Peyer's patch (tissue), 4 donors: ENCODE measurements around the gene TPRKB. TPM values are rescaled to one million over a fixed set of nuclear protein-coding genes. Genes with fewer than 3 reads are reported as not detected.

ENCODE experiments used
- DNase-seq, 3 donors: peaks; one replicate each; pipeline ENCODE4 v3.0.0-alpha.2; 2017 to 2019
- H3K27ac ChIP-seq, 4 donors: fragments of 200-600 bp; sonication (generic); one replicate each; pipeline ENCODE4 v1.5.1; 2016 to 2019
- H3K27me3 ChIP-seq, 2 donors: fragments of 200-600 bp; sonication (generic); one replicate each; pipeline ENCODE4 v1.5.1; 2019
- H3K36me3 ChIP-seq, 3 donors: fragments of 200-600 bp; sonication (generic); one replicate each; pipeline ENCODE4 v1.5.1; 2016 to 2019
- H3K4me1 ChIP-seq, 4 donors: fragments of 200-600 bp; sonication (generic); one replicate each; pipeline ENCODE4 v1.5.1; 2016 to 2019
- H3K4me3 ChIP-seq, 4 donors: fragments of 200-600 bp; sonication (generic); 1 replicate in 3 of 4; 2 replicates in 1 of 4; pipeline ENCODE4 v1.5.1; 2016 to 2019; ENCODE audit warnings: mild to moderate bottlenecking in 1 of 4
- H3K9me3 ChIP-seq, 4 donors: fragments of 200-600 bp; sonication (generic); one replicate each; pipeline ENCODE4 v1.5.1; 2016 to 2019; ENCODE audit warnings: mild to moderate bottlenecking in 1 of 4
- POLR2A ChIP-seq, 2 donors: fragments of 450-650 bp; IDR thresholded peaks; one replicate each; pipeline ENCODE4 v1.5.1; 2017; ENCODE audit warnings: antibody characterized with exemption in 2 of 2, mild to moderate bottlenecking in 2 of 2, moderate library complexity in 2 of 2
- total RNA-seq, 4 donors: library from RNA; depleted of rRNA; stranded (reverse); fragments of >200 nt; gene quantifications; one replicate each; pipeline ENCODE4 v1.1.0, GENCODE V29; 2016
- TF ChIP-seq, protein P1 (sequence below), 6 experiments: fragments of 450-650 bp in 4 of 6; fragments of 200-600 bp in 2 of 6; sonication (generic) in 1 of 6; IDR thresholded peaks; one replicate each; pipeline ENCODE4 v1.5.1; 2017 to 2019; ENCODE audit warnings: antibody characterized with exemption in 6 of 6, mild to moderate bottlenecking in 3 of 6, moderate library complexity in 1 of 6

TPRKB gene
- total RNA-seq, 4 donors from 2014 or later = 17.3 to 28.5 (median 19.2) TPM

DNA sequence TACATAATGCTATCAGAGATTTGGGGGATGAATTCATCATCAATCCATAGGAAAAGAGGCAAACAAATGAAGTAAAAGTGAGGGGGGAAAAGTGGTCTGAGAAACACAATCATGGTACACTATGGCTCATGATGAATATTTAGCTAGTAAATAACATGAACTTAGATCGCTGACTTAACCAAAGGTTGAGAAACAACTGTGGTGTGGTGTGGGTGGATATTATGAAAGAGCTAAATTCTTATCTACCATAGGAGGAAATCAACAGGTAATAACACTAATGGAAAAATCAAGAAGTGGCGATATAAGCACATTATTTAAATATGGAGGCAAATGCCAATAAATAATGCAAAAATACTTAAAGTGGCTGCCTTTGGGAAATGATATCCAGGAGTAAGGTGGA lies 12.2 kb upstream of the TPRKB start:
- H3K27ac ChIP-seq = no peak overlapping the region
- H3K36me3 ChIP-seq = peaks cover 0 to 42% (median 0%) of the 10 kb centered on the region in 3 donors
- no peak overlapping the region for H3K4me3 ChIP-seq
- no peak for DNase-seq
- no peak for TF ChIP-seq POLR2A (IDR thresholded peaks at IDR 0.05)
- TF ChIP-seq, protein P1, sequence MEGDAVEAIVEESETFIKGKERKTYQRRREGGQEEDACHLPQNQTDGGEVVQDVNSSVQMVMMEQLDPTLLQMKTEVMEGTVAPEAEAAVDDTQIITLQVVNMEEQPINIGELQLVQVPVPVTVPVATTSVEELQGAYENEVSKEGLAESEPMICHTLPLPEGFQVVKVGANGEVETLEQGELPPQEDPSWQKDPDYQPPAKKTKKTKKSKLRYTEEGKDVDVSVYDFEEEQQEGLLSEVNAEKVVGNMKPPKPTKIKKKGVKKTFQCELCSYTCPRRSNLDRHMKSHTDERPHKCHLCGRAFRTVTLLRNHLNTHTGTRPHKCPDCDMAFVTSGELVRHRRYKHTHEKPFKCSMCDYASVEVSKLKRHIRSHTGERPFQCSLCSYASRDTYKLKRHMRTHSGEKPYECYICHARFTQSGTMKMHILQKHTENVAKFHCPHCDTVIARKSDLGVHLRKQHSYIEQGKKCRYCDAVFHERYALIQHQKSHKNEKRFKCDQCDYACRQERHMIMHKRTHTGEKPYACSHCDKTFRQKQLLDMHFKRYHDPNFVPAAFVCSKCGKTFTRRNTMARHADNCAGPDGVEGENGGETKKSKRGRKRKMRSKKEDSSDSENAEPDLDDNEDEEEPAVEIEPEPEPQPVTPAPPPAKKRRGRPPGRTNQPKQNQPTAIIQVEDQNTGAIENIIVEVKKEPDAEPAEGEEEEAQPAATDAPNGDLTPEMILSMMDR (IDR thresholded peaks at IDR 0.05) = no peak
- no peaks in the 10 kb centered on the region for H3K4me1 ChIP-seq
- H3K9me3 ChIP-seq = no peaks in the 10 kb centered on the region
- H3K27me3 ChIP-seq = no peaks in the 10 kb centered on the region

DNA sequence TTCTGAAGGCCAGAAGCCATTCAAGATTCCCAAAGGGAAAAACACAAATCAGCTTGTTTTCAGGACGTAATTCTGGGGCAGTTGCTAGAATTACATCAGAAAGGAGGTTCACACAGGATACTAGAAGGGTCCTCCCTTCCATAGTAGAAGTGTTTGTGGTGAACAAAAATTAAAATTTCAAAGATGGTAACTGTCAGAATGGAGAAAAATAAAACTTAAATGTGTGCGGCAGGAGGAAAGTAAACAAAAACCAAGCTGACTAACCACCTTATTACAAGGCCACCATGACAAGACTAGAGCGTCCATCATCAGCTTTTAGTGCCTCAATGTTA lies 9.7 kb upstream of the TPRKB start:
- TF ChIP-seq POLR2A (IDR thresholded peaks at IDR 0.05) = no peak
- TF ChIP-seq, protein P1 (IDR thresholded peaks at IDR 0.05) = no peak
- no peak for DNase-seq
- Histone ChIP-seq H3K4me1 (no peaks in the 10 kb centered on the region), H3K27me3 (no peaks in the 10 kb centered on the region), H3K4me3 (no peak overlapping the region), H3K27ac (no peak overlapping the region), H3K9me3 (no peaks in the 10 kb centered on the region), H3K36me3 (peaks cover 0 to 36% (median 0%) of the 10 kb centered on the region in 3 donors)

DNA sequence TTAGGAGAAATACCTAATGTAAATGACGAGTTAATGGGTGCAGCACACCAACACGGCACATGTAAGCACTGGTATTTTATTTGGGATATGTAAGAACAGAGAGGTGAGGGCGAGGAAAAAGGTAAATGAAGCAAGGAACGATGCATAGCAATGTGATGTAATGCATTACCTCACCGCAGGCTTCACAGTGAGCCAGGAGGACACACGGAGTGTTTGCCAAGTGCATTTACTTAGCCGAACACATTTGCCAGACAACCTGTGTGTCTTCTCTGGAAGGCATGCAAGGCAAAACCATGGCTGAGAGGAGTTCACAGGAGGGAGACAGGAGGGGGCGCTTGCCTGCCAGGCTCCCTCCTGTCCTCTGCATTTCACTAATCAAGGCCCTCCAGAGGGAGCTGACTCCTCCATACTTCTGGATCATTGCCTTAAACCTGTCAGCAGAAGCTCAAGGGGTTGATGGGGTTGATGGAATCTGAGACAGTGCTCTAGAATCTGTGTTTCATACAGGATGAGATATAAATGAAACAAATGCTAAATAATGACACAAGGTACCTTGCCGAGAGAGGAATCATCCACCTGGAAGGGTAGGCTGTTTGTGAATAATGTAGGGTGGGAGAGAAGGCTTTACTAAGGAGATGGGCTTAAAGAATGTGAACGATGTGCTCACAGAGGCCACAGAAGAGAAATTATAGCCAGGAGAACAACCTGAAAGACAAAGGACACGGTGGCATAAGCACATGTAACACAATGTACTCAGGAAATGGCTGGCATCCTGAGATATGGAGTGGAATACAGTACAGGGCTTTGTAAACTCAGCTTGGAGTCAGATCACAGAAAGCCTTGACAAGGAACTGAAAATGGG lies 9.1 kb upstream of the TPRKB start:
- no peaks in the 10 kb centered on the region for H3K27me3 ChIP-seq
- no peaks in the 10 kb centered on the region for H3K4me1 ChIP-seq
- no peak for DNase-seq
- no peaks in the 10 kb centered on the region for H3K9me3 ChIP-seq
- TF ChIP-seq, protein P1 (IDR thresholded peaks at IDR 0.05) = no peak
- TF ChIP-seq POLR2A (IDR thresholded peaks at IDR 0.05) = no peak
- no peak overlapping the region for H3K27ac ChIP-seq
- no peak overlapping the region for H3K4me3 ChIP-seq
- H3K36me3 ChIP-seq = peaks cover 0 to 34% (median 0%) of the 10 kb centered on the region in 3 donors

DNA sequence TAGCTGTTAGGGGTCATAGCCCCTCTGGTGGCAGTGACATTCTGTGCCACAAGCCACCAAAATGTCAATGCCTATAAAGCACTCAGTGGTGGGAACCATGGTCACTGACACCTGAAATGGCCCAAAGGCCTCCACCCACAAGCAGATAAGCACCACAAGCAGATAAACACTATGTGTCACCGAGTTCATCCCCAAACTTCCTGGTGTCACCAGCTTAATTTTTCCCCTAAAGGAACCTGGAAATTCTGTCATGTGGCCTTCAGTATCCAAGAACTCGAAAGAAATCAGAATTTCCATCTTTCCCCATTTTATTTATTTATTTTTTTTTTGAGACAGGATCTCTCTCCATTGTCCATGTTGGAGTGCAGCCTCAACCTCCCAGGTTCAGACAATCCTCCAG lies 3.6 kb upstream of the TPRKB start:
- no peaks in the 10 kb centered on the region for H3K9me3 ChIP-seq
- H3K27ac ChIP-seq = no peak overlapping the region
- no peak overlapping the region for H3K4me3 ChIP-seq
- H3K36me3 ChIP-seq = peaks cover 0 to 13% (median 0%) of the 10 kb centered on the region in 3 donors
- peaks cover 0 to 8% (median 2%) of the 10 kb centered on the region in 4 donors for H3K4me1 ChIP-seq
- no peaks in the 10 kb centered on the region for H3K27me3 ChIP-seq
- no peak for DNase-seq
- TF ChIP-seq, protein P1 (IDR thresholded peaks at IDR 0.05) = no peak
- TF ChIP-seq POLR2A (IDR thresholded peaks at IDR 0.05) = no peak

DNA sequence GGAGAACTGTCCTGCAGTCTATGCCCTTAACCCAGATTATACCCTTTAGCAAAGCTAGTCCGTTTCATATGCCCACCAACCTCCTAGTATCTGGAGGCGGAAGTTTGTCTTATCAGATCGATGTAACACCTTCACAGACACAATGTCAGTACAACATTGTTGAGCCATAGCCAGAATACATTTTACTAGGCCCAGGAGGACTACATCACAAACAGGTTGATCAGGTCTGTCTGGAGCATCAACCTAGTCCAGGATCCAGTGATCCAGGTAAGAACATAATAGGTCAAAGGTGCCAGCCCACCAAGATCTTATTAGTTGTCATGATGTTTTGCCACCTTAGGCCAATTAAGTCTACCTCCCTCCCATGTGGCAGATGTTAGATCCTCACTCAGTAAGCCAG lies 2.0 kb upstream of the TPRKB start:
- DNase-seq = no peak
- Histone ChIP-seq H3K4me1 (peaks cover 0 to 13% (median 2%) of the 10 kb centered on the region in 4 donors), H3K9me3 (no peaks in the 10 kb centered on the region), H3K36me3 (peaks cover 0 to 12% (median 0%) of the 10 kb centered on the region in 3 donors), H3K27me3 (no peaks in the 10 kb centered on the region), H3K4me3 (no peak overlapping the region), H3K27ac (no peak overlapping the region)
- TF ChIP-seq, protein P1 (IDR thresholded peaks at IDR 0.05) = no peak
- no peak for TF ChIP-seq POLR2A (IDR thresholded peaks at IDR 0.05)
